Measurements from ENCODE around the gene TCN2. TPM values are rescaled to one million over a fixed set of nuclear protein-coding genes. Genes with fewer than 3 reads are reported as not detected.

The TCN2 gene
- total and polyA plus RNA-seq, 12 donors, result 8.9 to 46.8 (median 14.8) TPM

GRCh38 chr22:30561402-30562189 lies 45.4 kb upstream of the TCN2 start:
- no peaks in the 10 kb centered on the region for H3K36me3 ChIP-seq
- intact Hi-C loops (cut with DNase I), result no loop called here
- peaks cover 0 to 7% (median 0%) of the 10 kb centered on the region in 7 donors for H3K27me3 ChIP-seq
- no peak for TF ChIP-seq CTCF (IDR thresholded peaks at IDR 0.05)
- DNase-seq, result no peak
- H3K4me1 ChIP-seq, result no peaks in the 10 kb centered on the region
- ATAC-seq, result no peak
- H3K9me3 ChIP-seq, result no peaks in the 10 kb centered on the region
- WGBS, 2 donors, result 56 to 57% methylated on average over 10 of the region's 10 CpGs
- H3K27ac ChIP-seq, result no peak overlapping the region
- no peak overlapping the region for H3K4me3 ChIP-seq

GRCh38 chr22:30562366-30562765 lies 44.6 kb upstream of the TCN2 start:
- no peak overlapping the region for H3K27ac ChIP-seq
- peaks cover 0 to 10% (median 5%) of the 10 kb centered on the region in 7 donors for H3K27me3 ChIP-seq
- ATAC-seq, result no peak
- WGBS, 2 donors, result 81 to 85% methylated on average over 6 of the region's 6 CpGs
- H3K4me3 ChIP-seq, result no peak overlapping the region
- TF ChIP-seq CTCF (IDR thresholded peaks at IDR 0.05), result no peak
- no peaks in the 10 kb centered on the region for H3K36me3 ChIP-seq
- H3K4me1 ChIP-seq, result no peaks in the 10 kb centered on the region
- H3K9me3 ChIP-seq, result no peaks in the 10 kb centered on the region
- intact Hi-C loops (cut with DNase I), result no loop called here
- DNase-seq, result no peak

GRCh38 chr22:30564045-30564760 lies 42.8 kb upstream of the TCN2 start:
- H3K27me3 ChIP-seq, result peaks cover 0 to 20% (median 6%) of the 10 kb centered on the region in 7 donors
- no peaks in the 10 kb centered on the region for H3K4me1 ChIP-seq
- WGBS, 2 donors, result 54% methylated on average over 8 of the region's 8 CpGs
- no peaks in the 10 kb centered on the region for H3K9me3 ChIP-seq
- ATAC-seq (no peak), DNase-seq (no peak)
- H3K36me3 ChIP-seq, result no peaks in the 10 kb centered on the region
- no peak for TF ChIP-seq CTCF (IDR thresholded peaks at IDR 0.05)
- intact Hi-C loops (cut with DNase I), result no loop called here
- no peak overlapping the region for H3K27ac ChIP-seq
- H3K4me3 ChIP-seq, result no peak overlapping the region

- Histone ChIP-seq H3K27ac (no peak overlapping the region), H3K36me3 (no peaks in the 10 kb centered on the region), H3K4me3 (no peak overlapping the region), H3K4me1 (no peaks in the 10 kb centered on the region), H3K27me3 (peaks cover 0 to 23% (median 6%) of the 10 kb centered on the region in 7 donors), H3K9me3 (no peaks in the 10 kb centered on the region)
- DNase-seq, result no peak
- WGBS, 2 donors, result 20 to 29% methylated on average over 3 of the region's 3 CpGs
- no peak for ATAC-seq
- no peak for TF ChIP-seq CTCF (IDR thresholded peaks at IDR 0.05)
- intact Hi-C loops (cut with DNase I), result no loop called here
Observed at GRCh38 chr22:30564761-30565119, 42.2 kb upstream of the TCN2 start.
